ENCODE results near the gene INPP5D. TPM values are rescaled to one million over a fixed set of nuclear protein-coding genes. Genes with fewer than 3 reads are reported as not detected.

Gene INPP5D
- 10 to 100 TPM in 3 of 4 donors, 1 to 10 TPM in 1; 7.8 to 40.4 (median 26.1) TPM for total RNA-seq

- WGBS, 2 donors (ENCODE audit: low coverage in 1 of 2) = 52% methylated on average over 26 of the region's 26 CpGs; no CpG with 5 or more reads in 1 of the 2 donors
- intact Hi-C loops (cut with DNase I; ENCODE audit: low total_unique reads) = no loop called here
- Histone ChIP-seq H3K36me3 (no peaks in the 10 kb centered on the region), H3K27ac (peak within 1 kb of the TSS; percentile 71 to 85 (median 82)), H3K4me3 (peak within 1 kb of the TSS; percentile 18 to 56 (median 33)), H3K4me1 (peaks cover 0 to 37% (median 9%) of the 10 kb centered on the region in 4 donors), H3K9me3 (no peaks in the 10 kb centered on the region), H3K27me3 (no peaks in the 10 kb centered on the region)
- DNase-seq = peak; percentile 68
- TF ChIP-seq POLR2A (IDR thresholded peaks at IDR 0.05) (peak; percentile 68), POLR2AphosphoS5 (IDR thresholded peaks at IDR 0.05) (peak; percentile 61 to 76 (median 63)), CTCF (IDR thresholded peaks at IDR 0.05) (no peak)
- in situ Hi-C loops (cut with MboI; ENCODE audit: low pct_ligation_motif_present in 1 of 4, low pct_unique_long_range_greater_than_20kb in 1 of 4, low sequenced_read_pairs in 3 of 4) = loop anchor here in 1 of 4 donors (10.0 kb wide), 1 partner anchor 205 kb away; no protein-coding TSS in a partner anchor
These were observed at the start of gene INPP5D for GRCh38 chr2:233059797-233060500. Gene INPP5D, plus strand, starts transcription at chr2:233060342. Its CDS starts 137 bp downstream, at chr2:233060479.

- DNase-seq = no peak
- H3K27me3 ChIP-seq = no peaks in the 10 kb centered on the region
- in situ Hi-C loops (cut with MboI; ENCODE audit: low pct_ligation_motif_present in 1 of 4, low pct_unique_long_range_greater_than_20kb in 1 of 4, low sequenced_read_pairs in 3 of 4) = no loop called here
- no peak overlapping the region for H3K27ac ChIP-seq
- H3K4me3 ChIP-seq = no peak overlapping the region
- intact Hi-C loops (cut with DNase I; ENCODE audit: low total_unique reads) = no loop called here
- TF ChIP-seq POLR2AphosphoS5 (IDR thresholded peaks at IDR 0.05) (no peak), POLR2A (IDR thresholded peaks at IDR 0.05) (no peak), CTCF (IDR thresholded peaks at IDR 0.05) (no peak), EP300 (IDR thresholded peaks at IDR 0.05; ENCODE audit: low read depth) (no peak)
- WGBS, 2 donors (ENCODE audit: low coverage in 1 of 2) = 81% methylated on average over 9 of the region's 9 CpGs; no CpG with 5 or more reads in 1 of the 2 donors
- no peaks in the 10 kb centered on the region for H3K36me3 ChIP-seq
- H3K4me1 ChIP-seq = peaks cover 0 to 17% (median 2%) of the 10 kb centered on the region in 4 donors
- no peaks in the 10 kb centered on the region for H3K9me3 ChIP-seq
These were observed 49.4 kb upstream of the INPP5D start for GRCh38 chr2:233010569-233011267.

GRCh38 chr2:233011268-233011650 is 48.9 kb upstream of the INPP5D start:
- 72% methylated on average over 6 of the region's 6 CpGs; no CpG with 5 or more reads in 1 of the 2 donors for WGBS, 2 donors (ENCODE audit: low coverage in 1 of 2)
- no peak for TF ChIP-seq EP300 (IDR thresholded peaks at IDR 0.05; ENCODE audit: low read depth)
- TF ChIP-seq POLR2AphosphoS5 (IDR thresholded peaks at IDR 0.05) = no peak
- TF ChIP-seq CTCF (IDR thresholded peaks at IDR 0.05) = no peak
- no peak for TF ChIP-seq POLR2A (IDR thresholded peaks at IDR 0.05)
- H3K9me3 ChIP-seq = no peaks in the 10 kb centered on the region
- no peaks in the 10 kb centered on the region for H3K27me3 ChIP-seq
- H3K27ac ChIP-seq = peak overlapping the region in 3 of 4 donors; percentile 83 to 87 (median 85)
- H3K4me3 ChIP-seq = peak overlapping the region in 3 of 4 donors; percentile 17 to 47 (median 21)
- no peaks in the 10 kb centered on the region for H3K36me3 ChIP-seq
- DNase-seq = no peak
- H3K4me1 ChIP-seq = peaks cover 0 to 17% (median 2%) of the 10 kb centered on the region in 4 donors
- intact Hi-C loops (cut with DNase I; ENCODE audit: low total_unique reads) (no loop called here), in situ Hi-C loops (cut with MboI; ENCODE audit: low pct_ligation_motif_present in 1 of 4, low pct_unique_long_range_greater_than_20kb in 1 of 4, low sequenced_read_pairs in 3 of 4) (no loop called here)

- no peaks in the 10 kb centered on the region for H3K9me3 ChIP-seq
- H3K4me1 ChIP-seq = peaks cover 0 to 17% (median 2%) of the 10 kb centered on the region in 4 donors
- H3K4me3 ChIP-seq = peak overlapping the region in 3 of 4 donors; percentile 17 to 47 (median 21)
- 65 to 67% methylated on average over 1 of the region's 1 CpG for WGBS, 2 donors (ENCODE audit: low coverage in 1 of 2)
- no peaks in the 10 kb centered on the region for H3K27me3 ChIP-seq
- TF ChIP-seq POLR2AphosphoS5 (IDR thresholded peaks at IDR 0.05) (no peak), EP300 (IDR thresholded peaks at IDR 0.05; ENCODE audit: low read depth) (no peak), POLR2A (IDR thresholded peaks at IDR 0.05) (no peak), CTCF (IDR thresholded peaks at IDR 0.05) (no peak)
- no peak for DNase-seq
- peak overlapping the region; percentile 83 to 87 (median 84) for H3K27ac ChIP-seq
- intact Hi-C loops (cut with DNase I; ENCODE audit: low total_unique reads) (no loop called here), in situ Hi-C loops (cut with MboI; ENCODE audit: low pct_ligation_motif_present in 1 of 4, low pct_unique_long_range_greater_than_20kb in 1 of 4, low sequenced_read_pairs in 3 of 4) (no loop called here)
- H3K36me3 ChIP-seq = no peaks in the 10 kb centered on the region
These were observed 48.4 kb upstream of the INPP5D start for GRCh38 chr2:233011702-233012131.

Data from transverse colon (tissue), 4 donors.